PC-9 (cell line): ENCODE results near the gene IGSF21.

Experiments used
- CTCF ChIP-seq: fragments of 200-600 bp; sonication (generic); conservative IDR thresholded peaks from 2 replicates; pipeline ENCODE4 v1.6.1; 2017; ENCODE audit warnings: mixed run types, antibody characterized with exemption, mild to moderate bottlenecking, moderate library complexity
- EZH2 ChIP-seq: fragments of 200-600 bp; sonication (generic); IDR thresholded peaks from 2 replicates; pipeline ENCODE4 v1.8.0; 2017; ENCODE audit warnings: antibody characterized with exemption, low read depth

- TF ChIP-seq EZH2, result no peak
- TF ChIP-seq CTCF, result no peak
Observed at GRCh38 chr1:18093646-18094045, 14.0 kb upstream of the IGSF21 start.
